Hippocampal formation (tissue), 2 donors: ENCODE data around the gene MGAM2.

Source experiments
- DNase-seq, 2 donors: peaks; one replicate each; lab custom pipeline; 2025; lab: John Stamatoyannopoulos, UW

Gene MGAM2

DNA sequence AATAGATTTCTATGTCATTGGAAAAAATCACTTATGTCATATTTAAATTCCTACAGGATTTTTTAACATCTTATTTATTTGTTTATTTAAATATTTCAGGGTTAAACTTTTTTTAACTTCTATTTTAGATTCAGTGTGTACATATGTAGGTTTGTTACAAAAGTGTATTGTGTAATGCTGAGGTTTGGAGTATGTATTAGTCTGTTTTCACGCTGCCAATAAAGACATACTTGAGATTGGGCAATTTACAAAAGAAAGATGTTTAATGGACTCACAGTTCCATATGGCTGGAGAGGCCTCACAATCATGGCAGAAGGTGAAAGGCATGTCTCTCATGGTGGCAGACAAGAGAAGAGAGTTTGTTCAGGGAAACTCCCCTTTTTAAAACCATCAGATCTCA, 65.4 kb downstream of the MGAM2 start:
- no peak for DNase-seq

- no peak for DNase-seq
Measured at GRCh38 chr7:142177869-142178268, 66.4 kb downstream of the MGAM2 start.

- DNase-seq = no peak
Measured at GRCh38 chr7:142180426-142180825, 68.9 kb downstream of the MGAM2 start.

- no peak for DNase-seq
Measured at GRCh38 chr7:142181211-142181610, 69.7 kb downstream of the MGAM2 start.

- no peak for DNase-seq
Measured at GRCh38 chr7:142181966-142182365, 70.4 kb downstream of the MGAM2 start.

- DNase-seq = no peak
Measured at GRCh38 chr7:142185069-142185468, 73.6 kb downstream of the MGAM2 start.

- no peak for DNase-seq
Measured at GRCh38 chr7:142185801-142186200, 74.3 kb downstream of the MGAM2 start.

GRCh38 chr7:142188154-142188553, 76.6 kb downstream of the MGAM2 start:
- DNase-seq = no peak

GRCh38 chr7:142188846-142189245, 77.3 kb downstream of the MGAM2 start:
- peak in 1 of 2 donors; percentile 16 for DNase-seq

DNA sequence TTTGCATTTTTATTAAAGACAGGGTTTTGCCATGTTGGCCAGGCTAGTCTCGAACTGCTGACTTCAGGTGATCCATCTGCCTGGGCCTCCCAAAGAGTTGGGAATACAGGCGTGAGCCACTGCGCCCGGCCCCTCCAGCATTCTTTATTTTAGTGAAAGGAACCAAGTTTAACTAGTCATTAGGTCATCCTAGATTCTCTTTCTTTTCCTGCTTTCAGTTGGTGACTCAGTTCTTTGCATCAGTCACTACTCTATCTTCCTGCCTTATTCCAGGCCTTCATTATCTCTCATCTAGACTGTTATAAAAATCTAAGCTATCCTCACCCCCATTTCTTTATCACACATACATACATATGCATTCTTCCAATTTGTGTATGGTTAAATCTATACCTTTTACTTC, 82.7 kb downstream of the MGAM2 start:
- DNase-seq = no peak

DNA sequence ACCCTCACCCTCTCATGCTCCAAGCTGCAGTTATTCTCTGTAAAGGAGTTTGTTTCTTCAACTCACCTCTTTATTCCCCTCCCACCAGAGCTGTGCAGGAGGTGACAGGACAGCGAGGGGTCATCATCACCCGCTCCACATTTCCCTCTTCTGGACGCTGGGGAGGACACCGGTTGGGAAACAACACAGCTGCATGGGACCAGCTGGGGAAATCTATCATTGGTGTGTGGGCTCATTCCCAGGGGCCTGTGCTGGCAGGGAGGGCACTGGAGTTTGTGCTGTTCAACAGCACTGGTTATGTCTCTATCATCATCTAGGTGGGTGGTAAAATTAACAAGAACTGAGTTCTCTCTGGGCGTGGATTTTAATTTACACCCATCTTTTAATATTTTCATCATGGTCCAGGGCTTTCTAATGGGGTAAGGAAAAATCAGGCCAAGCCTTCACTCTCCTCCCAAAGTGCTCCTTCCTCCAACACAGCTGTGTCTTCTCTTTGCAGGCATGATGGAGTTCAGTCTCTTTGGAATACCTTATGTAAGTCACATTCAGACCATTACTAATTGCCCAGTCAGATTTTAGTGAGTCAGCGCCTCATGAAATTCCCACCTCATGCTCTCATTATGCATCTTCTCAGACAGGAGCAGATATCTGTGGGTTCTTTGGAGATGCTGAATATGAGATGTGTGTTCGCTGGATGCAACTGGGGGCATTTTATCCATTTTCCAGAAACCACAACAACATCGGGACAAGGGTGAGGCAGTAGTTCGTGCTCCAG, 84.7 kb downstream of the MGAM2 start:
- DNase-seq = no peak

DNA sequence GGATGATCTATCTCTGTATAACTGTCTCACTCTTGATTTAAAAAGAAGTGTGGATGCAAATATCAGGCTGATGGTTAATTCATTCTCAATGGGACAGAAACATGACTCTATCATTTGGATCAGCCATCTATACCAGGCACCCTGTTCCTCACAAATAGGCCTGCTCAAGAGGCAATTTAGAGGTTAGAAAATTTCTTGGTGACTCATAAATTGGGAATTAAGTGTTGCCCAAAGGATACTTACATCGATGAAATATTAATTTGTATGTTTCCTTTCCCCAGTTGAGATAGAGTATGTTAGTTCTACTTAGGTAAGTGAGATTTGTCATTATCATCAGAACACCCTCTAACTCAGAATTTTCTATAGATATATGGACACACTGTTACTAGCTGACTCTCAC, 88.7 kb downstream of the MGAM2 start:
- DNase-seq = no peak

DNA sequence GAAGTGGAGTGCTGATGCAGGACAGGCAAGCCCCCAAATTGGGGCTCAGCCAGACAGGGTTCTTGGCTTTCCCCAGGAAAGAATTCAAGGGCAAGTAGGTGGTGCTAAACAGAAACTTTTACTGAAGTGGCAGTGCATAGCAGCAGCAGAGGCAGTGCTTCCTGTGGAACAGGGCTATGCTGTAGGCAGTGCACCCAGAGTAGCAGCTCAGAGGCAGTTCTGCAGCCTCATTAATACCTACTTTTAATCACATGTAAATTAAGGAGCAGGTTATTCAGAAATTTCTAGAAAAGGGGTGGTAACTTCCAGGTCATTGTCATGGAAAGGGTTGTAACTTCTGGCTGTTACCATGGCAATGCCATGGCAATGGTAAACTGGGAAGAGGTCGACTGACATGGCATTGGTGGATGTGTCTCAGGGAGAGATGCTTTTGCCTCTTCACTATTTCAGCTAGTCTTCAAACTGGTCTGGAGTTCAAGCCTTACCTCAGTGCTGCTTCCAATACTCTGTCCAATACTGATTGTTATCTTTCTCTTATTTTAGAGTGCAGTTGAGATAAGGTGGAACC, 117.1 kb downstream of the MGAM2 start:
- no peak for DNase-seq

DNA sequence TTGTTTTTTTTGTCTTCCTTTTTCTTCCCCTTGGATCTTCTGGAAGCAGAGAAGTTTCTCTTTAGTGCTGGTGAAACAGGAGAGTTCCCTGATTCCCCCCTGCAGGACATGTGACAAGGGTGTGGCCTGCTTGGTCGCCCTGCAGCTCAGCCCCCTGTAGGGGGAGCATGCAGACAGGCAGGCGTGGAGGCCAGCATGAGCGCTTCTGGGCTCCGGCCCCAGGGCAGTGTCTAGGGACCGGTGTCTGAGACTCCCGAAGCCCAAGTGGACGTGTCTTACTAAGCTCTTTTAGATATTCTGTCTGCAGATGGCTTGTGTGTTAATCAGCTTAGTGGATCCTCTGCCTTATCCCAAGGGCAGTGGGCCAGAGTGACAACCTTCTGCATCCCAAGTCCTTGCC, 120.2 kb downstream of the MGAM2 start:
- no peak for DNase-seq

- DNase-seq = no peak
Measured at GRCh38 chr7:142240546-142240945, 129.0 kb downstream of the MGAM2 start.

- no peak for DNase-seq
Measured at GRCh38 chr7:142243823-142244222, 132.3 kb downstream of the MGAM2 start.

DNA sequence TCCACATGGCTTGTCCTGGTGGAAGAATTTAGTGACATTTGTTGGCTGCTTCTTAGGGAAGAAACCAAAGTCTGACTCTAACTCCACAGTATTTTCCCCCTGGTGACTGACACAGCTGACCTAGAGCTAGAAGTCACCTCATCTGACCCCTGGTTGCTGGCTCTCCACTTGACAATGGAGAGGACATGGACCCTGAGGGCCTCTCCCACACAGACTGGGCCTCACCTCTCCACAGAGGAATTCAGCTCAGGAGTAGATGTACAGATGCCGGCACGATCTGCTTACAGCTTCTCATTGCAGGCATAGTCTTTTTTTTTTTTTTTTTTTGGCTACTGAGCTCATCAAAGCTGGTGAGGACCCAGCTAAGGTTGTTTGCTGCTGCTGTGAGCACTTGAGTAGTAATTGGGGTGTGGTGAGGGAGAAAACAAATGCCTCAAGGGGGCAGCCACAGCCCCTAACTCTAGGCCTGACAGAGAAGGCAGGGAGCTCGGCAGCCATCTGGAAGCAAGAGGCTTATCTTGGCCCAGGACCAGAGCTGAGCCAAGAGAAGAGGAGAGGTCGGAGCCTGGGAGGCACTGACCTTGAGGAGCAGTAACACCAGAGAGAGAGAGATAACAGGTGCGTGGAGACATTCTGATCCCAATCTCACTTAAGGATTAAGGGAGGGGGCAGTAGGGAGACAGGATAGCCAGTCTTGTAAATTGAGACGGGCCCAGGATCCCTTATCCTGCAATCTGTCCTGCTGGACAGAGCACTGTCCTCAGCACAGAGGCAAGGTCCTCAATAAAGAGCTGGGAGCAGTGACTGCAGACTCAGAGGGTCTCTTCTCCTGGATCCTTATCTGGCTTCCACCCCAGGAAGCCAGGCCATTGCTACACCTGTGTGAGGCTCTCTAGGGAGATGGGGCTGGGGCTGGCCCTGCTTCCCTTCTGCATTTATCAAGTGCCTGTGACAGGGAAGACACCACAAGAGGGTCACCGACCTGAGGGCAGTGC, 136.9 kb downstream of the MGAM2 start:
- no peak for DNase-seq

GRCh38 chr7:142249918-142250317, 138.4 kb downstream of the MGAM2 start:
- no peak for DNase-seq

- DNase-seq = no peak
Measured at GRCh38 chr7:142250705-142251104, 139.2 kb downstream of the MGAM2 start.

DNA sequence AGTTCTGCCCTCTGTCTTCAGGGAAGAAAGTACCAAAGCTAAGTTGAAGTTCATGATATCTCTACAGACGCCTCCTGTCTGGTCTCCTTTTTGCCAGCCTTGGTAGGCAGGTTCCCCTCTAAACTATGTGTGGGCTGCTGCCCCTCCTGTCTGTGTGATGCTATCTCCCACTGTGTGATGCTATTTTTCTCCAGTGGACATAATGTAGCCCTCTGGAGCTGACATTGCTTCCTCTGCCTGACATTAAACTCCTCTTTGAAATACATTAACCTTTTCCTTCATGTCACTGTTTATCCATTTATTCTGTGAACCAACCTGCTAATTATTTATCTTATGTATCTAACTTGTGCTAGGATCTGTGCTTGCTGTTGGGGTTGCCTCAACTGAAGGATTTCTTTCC, 146.4 kb downstream of the MGAM2 start, which contains the start of gene PRSS58:
TSS of gene PRSS58 (minus strand) at position 101 of the 400 bp plus-strand sequence. CDS start 351 bp downstream, outside the sequence.
- DNase-seq = no peak

GRCh38 chr7:142263598-142264380, 152.3 kb downstream of the MGAM2 start:
- no peak for DNase-seq
